HG02623 (cell line): ENCODE results near the gene MYPN.
"Not testable (repeated sequence)": the region's sequence is repeated elsewhere in the genome, so short reads cannot be mapped to it uniquely, and the experiment has no call there.

Source experiments
- ATAC-seq: cut with Tn5 transposase; IDR thresholded peaks from one replicate; pipeline ENCODE4 v1.9.1; 2021; ENCODE audit warnings: moderate library complexity; ENCODE audit not compliant: unreplicated experiment

MYPN gene

GRCh38 chr10:68223535-68224165, 114.4 kb downstream of the MYPN start:
- ATAC-seq: no peak

DNA sequence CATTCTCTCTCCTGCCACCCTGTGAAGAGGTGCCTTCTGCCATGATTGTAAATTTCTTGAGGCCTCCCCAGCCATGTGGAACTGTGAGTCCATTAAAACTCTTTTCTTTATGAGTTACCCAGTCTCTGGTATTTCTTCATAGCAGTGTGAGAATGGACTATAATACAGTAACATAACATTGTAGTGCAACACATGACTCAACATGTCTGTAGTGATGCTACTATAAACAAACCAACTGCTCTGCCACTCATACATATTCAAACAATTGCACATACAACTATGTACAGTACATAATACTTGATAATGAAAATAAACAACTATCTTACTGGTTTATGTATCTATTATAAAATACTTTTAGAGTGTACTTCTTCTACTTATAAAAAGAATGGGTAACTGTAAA, 115.5 kb downstream of the MYPN start:
- no peak for ATAC-seq

GRCh38 chr10:68230268-68230667, 121.0 kb downstream of the MYPN start:
- no peak for ATAC-seq

- ATAC-seq: peak; percentile 88
Measured at GRCh38 chr10:68231106-68231816, 122.0 kb downstream of the MYPN start.

DNA sequence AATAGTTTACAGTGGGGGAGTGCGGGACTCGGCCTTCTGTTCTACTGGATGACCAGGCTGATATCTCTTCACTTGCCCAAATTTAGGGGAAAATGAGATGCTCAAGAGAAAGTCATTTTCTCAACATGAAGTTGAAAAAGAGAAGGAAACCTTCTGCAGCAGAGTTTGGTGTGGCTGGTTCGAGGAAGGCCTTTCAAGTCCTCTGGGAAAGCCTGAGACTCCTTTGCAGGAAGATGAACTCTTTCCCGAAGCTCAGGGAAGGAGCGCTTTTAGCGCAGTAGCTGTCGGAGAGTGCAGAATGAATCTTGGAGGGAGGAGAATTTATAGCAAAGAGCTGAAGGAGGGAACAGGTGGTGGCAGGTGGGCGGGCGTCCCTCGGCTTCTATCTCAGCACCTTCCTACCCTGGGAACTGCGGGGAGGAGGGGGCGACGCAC, 122.5 kb downstream of the MYPN start, which contains the start of gene ATOH7:
TSS of gene ATOH7 (minus strand) at position 297 of the 435 bp plus-strand sequence. CDS start 436 bp downstream, outside the sequence.
- ATAC-seq: no peak

DNA sequence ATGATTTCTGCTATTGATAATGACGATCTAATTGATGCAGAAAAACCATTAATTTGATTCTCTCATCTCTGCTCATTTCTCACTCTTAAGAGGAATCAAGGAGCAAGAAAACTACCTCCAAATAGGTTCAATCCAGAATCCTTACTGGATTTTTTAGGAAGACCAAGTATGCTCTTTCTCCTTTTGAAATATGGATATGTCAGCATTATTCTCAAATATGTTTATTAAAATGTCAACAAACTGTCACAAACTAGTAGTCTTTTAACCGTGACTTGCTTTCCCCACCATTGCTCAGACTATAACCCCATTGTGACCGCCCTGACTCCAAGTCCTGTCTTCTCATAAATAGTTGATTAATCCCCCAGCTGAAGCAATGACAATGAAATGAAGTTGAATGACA, 123.8 kb downstream of the MYPN start:
- no peak for ATAC-seq

GRCh38 chr10:68235111-68235510, 125.8 kb downstream of the MYPN start:
- ATAC-seq: no peak

DNA sequence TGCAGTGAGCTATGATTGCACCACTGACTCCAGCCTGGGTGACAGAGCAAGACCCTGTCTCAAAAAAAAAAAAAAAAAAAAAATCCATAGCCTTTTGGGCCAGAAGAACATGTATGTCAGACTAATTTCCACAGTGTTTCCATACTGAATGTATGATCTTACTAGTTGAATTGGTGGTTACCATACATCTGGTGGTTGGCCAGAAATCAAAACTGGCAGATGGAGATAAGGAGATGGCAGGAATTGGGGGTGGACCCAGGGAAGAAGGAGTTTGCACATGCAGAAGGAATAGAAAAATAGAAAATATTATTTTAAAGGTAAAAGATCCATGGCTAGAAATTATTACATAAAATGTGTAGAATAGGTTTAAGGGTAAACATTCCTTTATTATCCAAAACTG, 126.3 kb downstream of the MYPN start:
- ATAC-seq: no peak

DNA sequence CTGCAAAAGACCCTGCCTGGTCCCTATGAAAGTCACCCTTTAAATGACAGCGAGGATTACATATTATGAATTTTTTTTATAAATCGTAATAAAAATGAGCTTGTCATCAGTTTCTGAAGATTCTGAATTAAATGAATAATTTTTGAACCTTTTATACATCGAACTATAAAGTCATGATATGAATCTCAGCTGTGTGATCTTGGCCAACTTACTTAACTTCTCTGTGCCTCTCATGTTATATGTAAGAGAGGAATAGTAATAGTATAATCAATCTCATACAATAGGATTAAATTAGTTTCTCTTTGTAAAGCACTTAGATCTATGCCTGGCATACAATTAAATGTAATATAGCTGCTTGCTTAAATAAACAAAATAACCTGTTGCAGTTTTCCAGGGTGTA, 127.9 kb downstream of the MYPN start:
- ATAC-seq: no peak

DNA sequence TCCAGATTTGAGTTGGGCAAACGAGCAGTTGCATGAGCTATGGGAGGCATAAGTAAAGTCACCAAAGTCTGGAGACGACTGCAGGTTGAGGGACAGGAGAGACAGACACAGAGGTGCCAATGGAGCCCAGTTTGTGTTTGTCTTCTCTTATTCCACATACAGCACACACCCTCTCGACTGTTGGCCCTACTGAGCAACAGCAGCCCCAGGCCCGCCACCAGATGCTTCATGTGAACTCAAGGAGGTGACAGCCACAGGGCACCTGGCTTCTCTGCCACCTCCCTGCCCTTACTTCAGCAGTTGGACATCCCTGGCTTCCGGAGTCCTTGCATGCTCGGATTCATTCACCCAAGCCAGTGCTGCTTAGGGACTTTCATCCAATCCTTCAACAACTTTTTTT, 129.1 kb downstream of the MYPN start:
- ATAC-seq: no peak

DNA sequence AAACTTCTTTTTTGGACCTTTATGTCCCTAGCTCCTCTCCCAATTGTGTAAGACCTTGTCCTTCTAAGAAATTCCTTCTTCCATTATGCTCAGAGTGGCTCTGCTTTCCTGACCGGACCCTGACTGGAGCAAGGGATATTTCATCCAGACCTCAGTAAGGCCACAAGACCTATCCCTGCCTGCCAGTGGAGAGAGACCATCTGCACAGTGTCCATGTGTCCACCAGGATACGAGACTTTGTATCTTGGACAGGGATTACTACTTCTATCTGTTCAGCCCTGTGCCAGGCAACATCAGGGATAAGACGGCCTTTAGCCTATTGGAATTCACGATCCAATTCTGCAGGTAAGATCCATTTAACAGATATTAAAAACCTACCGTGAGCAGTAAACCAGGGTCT, 129.8 kb downstream of the MYPN start:
- ATAC-seq: no peak

DNA sequence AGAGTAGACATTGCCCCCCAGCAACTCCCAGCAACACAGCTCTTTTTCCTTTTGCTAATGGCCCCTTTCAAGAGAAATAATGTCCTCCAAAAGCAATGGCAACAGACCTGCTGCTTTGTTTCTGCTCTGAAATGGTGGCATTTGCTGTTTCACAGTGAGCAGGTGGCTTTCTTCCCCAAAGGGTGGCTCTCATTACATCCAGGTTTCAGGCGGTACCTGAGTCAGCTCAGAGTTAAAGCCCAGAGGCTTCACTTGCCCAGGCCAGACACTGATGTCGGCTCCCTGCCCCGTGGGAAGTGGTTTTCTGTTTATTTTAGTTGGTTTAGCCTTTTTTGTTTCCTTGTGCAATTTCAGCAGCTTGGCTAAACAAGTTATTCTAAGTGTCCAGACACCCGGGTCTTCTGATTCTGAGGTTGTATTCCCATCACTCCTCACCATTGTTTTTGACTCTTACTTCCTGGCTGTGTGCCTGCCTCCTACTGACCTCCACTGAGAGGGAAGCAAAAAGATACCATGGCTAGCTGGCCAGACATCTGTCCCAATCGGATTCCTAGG, 130.4 kb downstream of the MYPN start:
- no peak for ATAC-seq

DNA sequence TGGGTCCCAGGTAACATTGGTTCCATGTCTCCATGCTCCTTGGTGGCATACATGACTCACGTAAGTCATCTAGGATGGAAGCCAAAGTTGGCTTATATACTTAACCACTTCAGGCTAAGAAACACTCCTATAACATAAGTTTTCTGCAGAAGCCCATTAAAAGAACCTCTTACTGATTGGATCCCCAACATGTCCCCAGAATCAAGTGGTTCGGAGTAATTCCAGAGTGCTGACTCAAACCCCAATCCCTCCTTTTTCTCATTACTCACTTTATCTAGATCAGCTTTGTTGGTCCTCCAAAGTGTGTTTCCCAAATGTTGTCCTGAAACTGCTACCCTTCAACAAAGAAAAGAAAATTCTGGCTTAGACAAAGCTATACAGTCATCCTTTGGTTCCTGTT, 132.8 kb downstream of the MYPN start:
- no peak for ATAC-seq

GRCh38 chr10:68246397-68246796, 137.1 kb downstream of the MYPN start:
- ATAC-seq: not testable (repeated sequence)

DNA sequence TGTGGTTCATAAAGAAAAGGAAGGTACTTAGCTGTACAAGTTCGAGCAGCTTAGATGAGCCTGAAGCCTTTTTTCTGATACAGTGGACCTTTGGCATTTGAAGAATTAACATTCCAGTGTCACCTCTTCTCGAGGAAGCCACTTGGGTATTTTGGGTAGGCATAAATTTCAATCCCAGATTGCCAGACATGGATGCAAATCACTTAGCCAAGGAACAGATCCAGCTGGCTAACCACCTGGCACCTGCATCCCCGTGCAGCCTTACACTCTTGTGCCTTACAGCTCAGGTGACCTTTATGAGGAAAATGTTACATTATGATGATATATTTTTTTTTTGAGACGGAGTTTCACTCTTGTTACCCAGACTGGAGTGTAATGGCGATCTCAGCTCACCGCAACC, 138.6 kb downstream of the MYPN start:
- ATAC-seq: no peak

DNA sequence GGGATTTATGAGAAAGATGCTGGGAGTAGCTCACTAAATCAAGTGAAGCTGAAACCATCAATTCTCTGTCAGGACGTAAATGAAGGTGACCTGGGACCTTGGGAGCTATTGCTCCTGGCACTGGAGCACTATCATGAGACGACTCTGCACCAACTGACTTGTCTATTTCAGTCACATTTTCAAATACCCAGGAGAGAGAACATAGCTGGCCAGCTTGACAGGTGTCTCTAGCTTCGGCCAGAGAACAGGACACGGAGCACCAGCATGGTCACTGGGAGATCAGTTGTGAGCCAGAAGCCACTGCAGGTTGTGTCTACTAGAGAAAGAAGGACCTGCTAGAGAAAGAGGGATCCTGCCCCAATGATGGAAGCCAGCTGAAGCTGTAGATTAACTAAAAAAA, 140.0 kb downstream of the MYPN start:
- ATAC-seq: no peak

- ATAC-seq: no peak
Measured at GRCh38 chr10:68251151-68251550, 141.9 kb downstream of the MYPN start.

DNA sequence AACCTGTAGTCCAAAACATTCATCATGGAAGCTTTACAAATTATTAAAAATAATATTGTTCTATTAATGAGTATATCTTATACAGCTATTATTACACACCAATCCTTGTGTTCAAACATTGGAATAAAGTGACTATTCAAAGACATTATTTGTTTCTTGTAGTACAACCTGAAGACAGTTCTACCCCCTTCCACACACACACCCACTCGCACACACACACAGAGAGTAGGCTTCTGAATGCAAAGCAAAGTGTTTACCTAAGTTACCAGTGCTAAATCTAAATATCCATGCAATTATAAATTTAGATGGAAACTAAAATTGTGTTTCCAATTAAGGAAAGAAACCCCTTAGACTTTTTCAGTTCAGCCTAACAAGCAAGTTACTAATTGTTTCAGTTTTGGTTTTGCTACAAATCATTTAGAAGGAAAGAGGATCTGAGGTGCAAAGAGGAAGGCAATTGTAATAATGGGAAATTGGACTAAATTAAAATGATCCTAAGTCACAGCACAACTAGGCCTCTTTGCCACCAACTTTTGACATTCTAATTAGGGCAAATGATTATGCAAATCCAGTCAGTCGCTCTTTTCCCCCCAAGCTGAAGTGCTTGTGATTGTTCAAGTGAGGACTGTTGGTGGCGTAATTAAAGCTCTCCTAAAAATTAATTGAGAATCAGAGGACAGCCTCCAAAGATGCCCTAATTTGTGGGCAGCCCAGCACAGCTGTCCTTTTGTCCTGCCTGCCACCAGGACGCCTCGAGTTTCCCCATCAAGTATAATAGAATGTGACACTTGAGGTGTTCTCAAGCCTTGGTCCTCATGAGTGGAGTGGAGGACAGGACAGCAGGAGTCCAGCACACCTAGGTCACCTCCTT, 142.6 kb downstream of the MYPN start:
- ATAC-seq: no peak

- ATAC-seq: no peak
Measured at GRCh38 chr10:68253346-68253745, 144.1 kb downstream of the MYPN start.

DNA sequence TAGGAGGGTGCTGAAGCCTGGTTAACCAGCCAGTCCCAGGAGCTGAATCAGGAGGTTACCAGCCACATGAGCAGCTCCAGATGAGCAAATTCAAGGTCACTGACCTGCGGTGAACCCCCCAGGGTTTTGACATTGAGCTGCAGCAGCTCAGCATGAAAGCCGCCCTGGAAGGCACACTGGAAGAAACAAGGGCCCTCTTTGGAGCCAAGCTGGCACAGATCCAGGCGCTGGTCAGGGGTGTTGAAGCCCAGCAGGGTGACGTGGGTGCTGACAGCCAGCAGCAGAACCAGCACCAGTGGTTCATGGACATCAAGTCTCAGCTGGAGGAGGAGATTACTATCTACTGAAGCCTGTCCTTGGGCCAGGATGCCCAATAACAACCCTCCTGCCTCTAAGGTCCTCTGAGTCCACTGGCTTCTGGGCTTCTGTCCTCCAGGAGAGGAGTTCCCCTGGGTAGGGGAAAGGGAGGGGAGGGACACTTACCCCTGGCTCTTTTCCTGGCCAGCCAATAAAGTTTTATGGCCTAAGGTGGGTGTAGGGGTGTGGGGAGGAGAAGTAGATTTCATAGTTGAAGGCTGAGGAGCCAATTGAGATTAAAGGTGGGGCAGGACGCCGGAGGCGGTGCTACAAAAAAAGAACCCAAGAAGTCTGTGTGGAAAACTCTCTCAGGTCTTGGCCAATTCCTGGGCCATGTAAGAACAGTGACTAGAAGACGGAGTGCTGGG, 152.0 kb downstream of the MYPN start:
- ATAC-seq: no peak
